ENCODE results near the gene NAA10. TPM values are rescaled to one million over a fixed set of nuclear protein-coding genes. Genes with fewer than 3 reads are reported as not detected.

Gene NAA10
- total and polyA plus RNA-seq, 7 donors, result 57.4 to 128 (median 84.7) TPM

GRCh38 chrX:153944800-153945150, 9.9 kb upstream of the NAA10 start:
- no peak for DNase-seq
- TF ChIP-seq POLR2A (IDR thresholded peaks at IDR 0.05) (no peak), EP300 (IDR thresholded peaks at IDR 0.05) (no peak), POLR2AphosphoS5 (IDR thresholded peaks at IDR 0.05) (no peak), CTCF (IDR thresholded peaks at IDR 0.05) (no peak)
- WGBS, 2 donors, result 32 to 48% methylated on average over 6 of the region's 6 CpGs
- peak overlapping the region in 3 of 4 donors; percentile 64 to 68 (median 66) for H3K27ac ChIP-seq
- H3K36me3 ChIP-seq, result peaks cover 0 to 2% (median 0%) of the 10 kb centered on the region in 4 donors
- peaks cover 0 to 3% (median 0%) of the 10 kb centered on the region in 3 donors for H3K27me3 ChIP-seq
- peak overlapping the region; percentile 23 to 49 (median 44) for H3K4me3 ChIP-seq
- H3K4me1 ChIP-seq, result peaks cover 0 to 33% (median 18%) of the 10 kb centered on the region in 4 donors
- intact Hi-C loops (cut with DNase I), result no loop called here
- no peaks in the 10 kb centered on the region for H3K9me3 ChIP-seq

- H3K4me3 ChIP-seq, result peak within 1 kb of the TSS; percentile 23 to 49 (median 44)
- intact Hi-C loops (cut with DNase I), result no loop called here
Observed at GRCh38 chrX:153944140-153944799, 9.4 kb upstream of the NAA10 start, which contains the start of gene RENBP. RENBP (minus strand) TSS chrX:153944643; CDS start chrX:153944610, 33 bp downstream.

GRCh38 chrX:153941336-153942252, 6.8 kb upstream of the NAA10 start:
- Histone ChIP-seq H3K27ac (no peak overlapping the region), H3K4me3 (no peak overlapping the region), H3K4me1 (peaks cover 0 to 7% (median 0%) of the 10 kb centered on the region in 4 donors), H3K27me3 (peaks cover 0 to 3% (median 0%) of the 10 kb centered on the region in 3 donors), H3K36me3 (no peaks in the 10 kb centered on the region), H3K9me3 (no peaks in the 10 kb centered on the region)
- 40 to 78% methylated on average over 20 to 22 of the region's 23 CpGs for WGBS, 2 donors
- intact Hi-C loops (cut with DNase I), result no loop called here
- no peak for DNase-seq
- no peak for TF ChIP-seq CTCF (IDR thresholded peaks at IDR 0.05)
- no peak for TF ChIP-seq POLR2AphosphoS5 (IDR thresholded peaks at IDR 0.05)
- no peak for TF ChIP-seq EP300 (IDR thresholded peaks at IDR 0.05)
- no peak for TF ChIP-seq POLR2A (IDR thresholded peaks at IDR 0.05)

More at GRCh38 chrX:153944140-153944799, 9.4 kb upstream of the NAA10 start, which contains the start of gene RENBP:
- 19 to 25% methylated on average over 30 to 31 of the region's 31 CpGs for WGBS, 2 donors
- Histone ChIP-seq H3K27me3 (peaks cover 0 to 3% (median 0%) of the 10 kb centered on the region in 3 donors), H3K27ac (peak within 1 kb of the TSS; percentile 38 to 68 (median 65)), H3K9me3 (no peaks in the 10 kb centered on the region), H3K36me3 (no peaks in the 10 kb centered on the region), H3K4me1 (peaks cover 0 to 28% (median 13%) of the 10 kb centered on the region in 4 donors)
- TF ChIP-seq POLR2AphosphoS5 (IDR thresholded peaks at IDR 0.05) (peak in 1 of 4 donors; percentile 24), CTCF (IDR thresholded peaks at IDR 0.05) (no peak)
- DNase-seq, result no peak

- DNase-seq, result no peak
- H3K27ac ChIP-seq, result no peak overlapping the region
- WGBS, 2 donors, result 63 to 76% methylated on average over 7 of the region's 7 CpGs
- H3K4me1 ChIP-seq, result peaks cover 0 to 7% (median 6%) of the 10 kb centered on the region in 4 donors
- TF ChIP-seq CTCF (IDR thresholded peaks at IDR 0.05) (no peak), POLR2AphosphoS5 (IDR thresholded peaks at IDR 0.05) (no peak), POLR2A (IDR thresholded peaks at IDR 0.05) (no peak), EP300 (IDR thresholded peaks at IDR 0.05) (no peak)
- no peak overlapping the region for H3K4me3 ChIP-seq
- no peaks in the 10 kb centered on the region for H3K36me3 ChIP-seq
- intact Hi-C loops (cut with DNase I), result no loop called here
- H3K27me3 ChIP-seq, result no peaks in the 10 kb centered on the region
- no peaks in the 10 kb centered on the region for H3K9me3 ChIP-seq
Observed at GRCh38 chrX:153939573-153939972, 4.7 kb upstream of the NAA10 start.
